A172 (cell line): Measurements from ENCODE around the gene ARHGEF38. TPM values are rescaled to one million over a fixed set of nuclear protein-coding genes. Genes with fewer than 3 reads are reported as not detected.
A peak's percentile ranks its signal among the peaks of the same experiment; 100 is the strongest.
"Not testable (repeated sequence)": the region's sequence is repeated elsewhere in the genome, so short reads cannot be mapped to it uniquely, and the experiment has no call there.

ENCODE experiments used
- DNase-seq: peaks from one replicate; pipeline ENCODE4 v3.0.0-alpha.2; 2015; ENCODE audit warnings: low spot score
- total RNA-seq: library from RNA; depleted of rRNA; stranded (reverse); fragments of >200 nt; shearing (Covaris generic); gene quantifications from 2 replicates; pipeline ENCODE4 v1.2.3, GENCODE V29; 2014

ARHGEF38 gene
- total RNA-seq, 1 experiment from 2014 or later: not detected

GRCh38 chr4:105560421-105560848, 8.0 kb downstream of the ARHGEF38 start:
- DNase-seq: no peak

DNA sequence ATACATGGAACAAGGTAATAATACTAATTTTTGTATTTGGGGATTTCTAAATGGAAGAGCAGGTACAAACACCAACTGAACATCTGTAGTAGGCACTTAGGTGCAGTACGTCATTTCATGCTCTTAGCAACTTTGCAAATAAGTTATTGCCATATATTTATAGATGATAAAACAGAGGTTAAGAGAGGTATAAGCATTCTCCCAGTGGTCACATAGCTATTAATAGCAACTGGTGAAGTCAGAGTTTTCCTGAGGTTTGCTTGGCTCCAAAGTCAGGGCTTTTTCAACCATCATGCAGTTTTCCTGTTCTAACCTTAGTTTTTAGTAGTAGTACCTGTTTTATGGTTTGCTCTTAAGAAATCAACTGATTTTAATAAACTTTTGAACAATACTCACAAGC, 10.9 kb downstream of the ARHGEF38 start:
- DNase-seq: no peak

GRCh38 chr4:105568584-105568983, 16.2 kb downstream of the ARHGEF38 start:
- DNase-seq: no peak

GRCh38 chr4:105569057-105569865, 16.8 kb downstream of the ARHGEF38 start:
- DNase-seq: no peak

DNA sequence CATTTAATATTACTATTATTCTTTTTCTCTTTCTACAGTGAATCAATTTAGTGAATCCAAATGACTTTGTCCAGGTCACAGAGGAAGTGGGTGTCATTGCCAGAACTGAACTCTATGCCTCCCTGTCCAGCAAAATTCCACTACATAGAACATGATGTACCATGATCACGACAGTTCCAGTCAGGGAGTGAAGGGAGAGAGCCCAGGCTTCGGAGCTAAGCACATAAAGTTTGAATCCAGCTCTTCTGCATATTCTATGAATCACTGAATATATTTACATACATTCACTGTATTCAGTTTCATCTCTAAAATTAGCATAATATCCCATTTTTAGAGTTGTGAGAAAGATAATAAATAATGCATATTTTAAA, 17.4 kb downstream of the ARHGEF38 start:
- DNase-seq: no peak

GRCh38 chr4:105572296-105572695, 19.9 kb downstream of the ARHGEF38 start:
- no peak for DNase-seq

DNA sequence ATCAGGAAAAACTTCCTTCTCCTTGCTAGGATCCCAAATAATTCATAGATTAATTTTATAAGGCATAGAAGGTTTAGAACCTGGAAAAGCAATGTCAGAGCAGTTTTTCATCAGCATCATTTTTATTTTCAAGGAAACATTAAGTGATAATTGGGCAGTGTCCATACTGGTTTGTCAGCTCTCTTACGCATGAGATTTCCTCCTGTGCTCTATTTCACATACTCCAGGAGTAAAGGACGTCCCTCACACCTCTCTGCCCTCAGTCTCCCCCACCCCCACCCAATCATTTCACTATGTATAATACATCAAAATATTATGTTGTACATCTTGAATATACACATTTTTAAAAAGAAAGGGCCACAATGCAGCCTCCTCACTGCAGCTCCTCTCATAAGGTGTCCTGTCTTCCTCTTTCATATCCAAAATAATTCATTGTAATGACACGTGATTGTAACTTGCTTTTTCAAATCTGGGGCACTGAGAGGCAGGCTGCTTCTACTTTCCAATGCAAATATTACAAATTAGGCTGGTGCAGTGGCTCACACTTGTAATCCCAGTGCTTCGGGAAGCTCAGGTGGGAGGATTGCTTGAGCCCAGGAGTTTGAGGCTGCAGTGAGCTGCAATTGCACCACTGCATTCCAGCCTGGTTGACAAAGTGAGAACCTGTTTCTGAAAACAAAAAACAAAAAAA, 34.4 kb downstream of the ARHGEF38 start:
- DNase-seq: no peak

- no peak for DNase-seq
Observed at GRCh38 chr4:105587841-105588240, 35.4 kb downstream of the ARHGEF38 start.

DNA sequence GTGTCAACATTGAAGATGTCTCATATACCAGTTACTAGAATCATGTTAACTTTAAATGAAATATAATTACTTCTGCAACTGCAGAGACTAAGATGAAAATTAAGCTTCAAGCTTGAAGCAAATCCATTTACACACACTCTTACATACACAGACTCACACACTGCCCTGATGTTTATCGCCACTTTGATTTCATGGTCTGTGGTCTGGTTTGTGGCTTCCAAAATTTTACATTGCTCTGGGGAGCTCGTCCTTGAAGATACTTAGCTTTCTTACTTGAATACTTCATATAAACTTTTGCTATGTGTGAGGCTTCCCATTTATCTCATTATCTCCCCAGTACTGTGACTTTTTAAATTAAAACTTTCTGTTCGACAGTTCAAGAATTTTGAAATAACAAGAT, 35.8 kb downstream of the ARHGEF38 start:
- no peak for DNase-seq

GRCh38 chr4:105591573-105591972, 39.2 kb downstream of the ARHGEF38 start:
- DNase-seq: no peak

- DNase-seq: no peak
Observed at GRCh38 chr4:105594099-105595010, 41.9 kb downstream of the ARHGEF38 start.

GRCh38 chr4:105596684-105597083, 44.3 kb downstream of the ARHGEF38 start:
- DNase-seq: no peak

DNA sequence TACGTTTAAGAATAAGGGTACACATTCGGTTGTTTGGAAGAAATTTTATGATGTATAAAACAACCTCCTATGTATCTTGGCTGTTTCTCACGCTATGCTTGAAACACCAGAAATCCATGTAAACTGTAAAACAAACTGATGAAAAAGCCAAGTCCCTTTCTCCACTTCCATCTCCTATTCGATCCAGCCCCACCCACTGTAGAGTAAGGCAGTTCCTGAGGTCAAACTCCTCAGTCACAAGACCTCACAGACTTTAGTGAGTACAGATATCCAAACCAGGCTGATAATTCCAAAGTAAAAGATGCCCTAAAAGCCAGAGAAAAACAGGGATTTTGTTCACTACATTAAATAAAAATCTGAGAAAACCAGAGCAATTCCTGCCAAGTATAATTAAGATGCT, 45.6 kb downstream of the ARHGEF38 start:
- DNase-seq: no peak

DNA sequence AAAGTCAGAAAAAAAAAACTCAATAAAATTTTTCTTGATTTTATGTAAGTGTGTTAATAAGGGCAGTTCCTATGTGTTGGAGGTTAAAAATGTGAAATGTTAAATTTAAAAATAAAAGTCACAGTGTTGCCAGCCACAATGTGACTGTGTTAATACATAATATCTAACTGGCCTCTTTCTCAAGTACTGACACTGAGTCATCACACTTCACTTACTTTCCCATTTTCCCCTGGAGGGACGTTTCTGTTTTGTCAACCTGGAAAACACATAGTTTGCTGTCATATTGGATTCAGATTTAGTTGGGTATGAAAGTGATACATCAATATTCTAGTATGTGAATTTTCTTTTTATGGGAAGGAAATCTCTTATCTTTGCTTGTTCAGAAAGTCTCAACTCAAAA, 46.4 kb downstream of the ARHGEF38 start:
- no peak for DNase-seq

GRCh38 chr4:105599482-105599881, 47.1 kb downstream of the ARHGEF38 start:
- DNase-seq: no peak

DNA sequence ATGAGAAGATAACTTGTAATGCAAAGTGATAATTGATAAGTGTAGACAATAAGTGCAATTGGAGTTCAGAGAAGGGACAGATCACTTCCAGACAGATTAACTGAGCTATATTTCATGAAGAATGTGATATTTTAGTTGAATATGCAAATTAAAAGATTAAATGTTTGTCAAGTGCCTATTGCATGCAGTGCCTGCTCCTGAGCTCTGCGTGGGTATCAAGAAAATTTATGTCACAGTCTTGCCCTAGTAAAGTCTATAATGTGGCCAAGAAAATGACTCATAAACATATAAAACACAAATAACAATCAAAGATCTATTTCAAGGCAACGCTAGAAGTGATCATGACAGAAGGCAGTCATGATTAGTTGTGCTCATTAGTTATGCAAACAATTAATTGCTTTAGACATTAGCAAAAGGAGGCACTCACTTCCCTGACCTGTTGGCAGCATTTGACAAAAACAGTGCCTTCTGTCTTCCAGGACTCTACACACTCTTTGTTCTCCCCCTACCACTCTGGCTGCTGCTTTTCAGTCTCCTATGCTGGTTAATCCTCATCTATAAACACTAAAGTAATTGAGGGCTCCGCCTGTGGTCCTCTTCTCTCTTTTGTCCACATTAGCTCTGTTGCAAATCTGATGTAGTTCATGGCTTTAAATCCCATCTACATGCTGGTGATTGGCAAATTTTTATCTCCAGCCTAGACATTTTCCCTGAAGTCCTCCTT, 47.7 kb downstream of the ARHGEF38 start:
- no peak for DNase-seq

DNA sequence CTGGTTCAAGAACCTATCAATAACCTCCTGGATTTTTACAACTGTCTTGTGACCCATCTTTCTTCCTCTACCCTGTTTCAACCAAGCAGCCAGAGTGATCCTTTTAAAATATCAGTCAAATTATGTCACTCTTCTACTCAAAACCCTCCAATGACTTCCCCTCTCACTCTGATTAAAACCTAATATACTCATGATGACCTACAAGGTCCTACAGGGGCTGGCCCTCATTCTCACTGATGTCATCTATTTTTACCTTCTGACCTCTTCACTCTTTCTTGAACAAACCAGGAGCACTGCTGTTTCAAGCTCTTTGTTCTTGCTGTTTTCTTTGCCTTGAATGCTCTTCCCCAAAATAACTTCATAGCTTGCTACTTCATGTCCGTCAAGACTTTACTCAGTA, 48.5 kb downstream of the ARHGEF38 start:
- no peak for DNase-seq

DNA sequence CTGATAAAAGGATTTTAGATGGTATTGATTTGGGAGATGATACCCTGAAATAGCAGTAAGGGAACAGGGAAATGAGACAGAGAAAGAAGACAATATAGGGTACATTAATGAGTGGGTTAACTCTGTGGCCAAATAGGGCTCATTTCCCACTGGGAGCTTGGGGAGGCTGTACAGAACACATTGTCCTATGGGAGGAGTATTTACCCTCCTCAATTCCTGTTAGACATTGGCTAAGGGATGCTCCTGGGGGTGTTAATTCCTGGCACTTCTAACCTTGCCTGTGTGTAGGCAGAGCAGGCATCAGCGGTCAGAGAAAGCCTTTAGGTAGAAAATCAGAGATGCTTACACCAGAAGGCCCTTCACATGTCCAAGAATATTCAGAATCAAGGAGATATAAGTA, 49.0 kb downstream of the ARHGEF38 start:
- DNase-seq: no peak

DNA sequence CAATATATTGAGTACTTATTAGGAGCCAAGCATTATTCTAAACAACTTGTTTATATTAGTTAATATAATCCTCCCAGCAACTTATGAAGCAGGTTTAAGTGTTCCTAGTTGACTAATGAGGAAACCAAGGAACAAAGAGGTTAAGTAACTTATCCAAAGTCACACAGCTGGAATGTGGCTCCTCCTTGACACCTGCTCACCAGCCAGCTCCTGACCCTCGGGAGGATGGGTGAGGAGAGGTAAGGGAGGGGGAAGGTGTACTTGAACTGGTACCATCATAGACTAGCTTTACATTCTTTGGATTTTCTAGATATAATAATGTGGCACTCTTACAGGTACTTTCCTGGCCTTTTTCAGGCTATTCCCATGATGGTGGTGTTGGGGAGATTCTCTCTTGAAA, 50.7 kb downstream of the ARHGEF38 start:
- no peak for DNase-seq

DNA sequence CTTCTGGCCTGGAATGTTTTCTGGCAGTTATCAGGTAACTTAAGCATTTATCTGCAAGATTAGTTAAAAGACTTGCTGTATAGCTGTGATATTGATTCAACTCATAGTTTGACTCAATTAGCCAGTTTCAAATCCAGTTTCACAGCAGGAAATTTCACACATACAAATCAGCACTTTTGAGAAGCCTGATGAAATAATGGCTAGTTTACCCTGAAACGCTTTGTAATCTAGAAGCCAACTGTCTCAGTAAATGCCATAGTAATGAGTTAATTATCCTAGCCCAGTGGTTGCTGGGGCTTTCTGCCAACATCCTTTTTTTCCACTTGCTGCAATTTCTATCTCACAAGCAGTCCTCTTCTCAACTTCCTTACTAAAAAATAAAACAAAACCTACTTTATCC, 53.1 kb downstream of the ARHGEF38 start:
- peak; percentile 26 for DNase-seq

- DNase-seq: no peak
Observed at GRCh38 chr4:105607876-105608275, 55.5 kb downstream of the ARHGEF38 start.

DNA sequence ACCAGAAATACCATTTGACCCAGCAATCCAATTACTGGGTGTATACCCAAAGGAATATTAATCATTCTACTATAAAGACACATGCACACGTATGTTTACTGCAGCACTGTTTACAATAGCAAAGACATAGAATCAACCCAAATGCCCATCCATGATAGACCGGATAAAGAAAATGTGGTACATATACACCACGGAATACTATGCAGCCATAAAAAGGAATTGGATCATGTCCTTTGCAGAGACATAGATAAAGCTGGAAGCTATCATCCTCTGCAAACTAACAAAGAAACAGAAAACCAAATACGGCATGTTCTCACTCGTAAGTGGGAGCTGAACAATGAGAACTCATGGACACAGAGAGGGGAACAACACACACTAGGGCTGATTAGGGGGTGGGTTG, 57.4 kb downstream of the ARHGEF38 start:
- not testable (repeated sequence) for DNase-seq
